Loucy (cell line): ENCODE data around the gene DUSP2.
"Not testable (repeated sequence)": the region's sequence is repeated elsewhere in the genome, so short reads cannot be mapped to it uniquely, and the experiment has no call there.

ENCODE experiments used
- H2AFZ ChIP-seq: fragments of 200-600 bp; sonication (generic); 2 replicates; pipeline ENCODE4 v1.6.0; 2016; ENCODE audit warnings: antibody characterized with exemption, mild to moderate bottlenecking, low read length, moderate library complexity
- H3F3A ChIP-seq: fragments of 200-600 bp; 2 replicates; pipeline ENCODE4 v1.6.0; 2016; ENCODE audit warnings: antibody characterized with exemption, low read depth, mild to moderate bottlenecking
- H3K27me3 ChIP-seq: fragments of 200-600 bp; sonication (generic); 2 replicates; pipeline ENCODE4 v1.6.1; 2014; ENCODE audit warnings: low read length, mild to moderate bottlenecking; ENCODE audit not compliant: insufficient read depth, poor library complexity, severe bottlenecking
- H3K36me3 ChIP-seq: fragments of 200-600 bp; sonication (generic); 2 replicates; pipeline ENCODE4 v1.6.1; 2016; ENCODE audit warnings: low read length; ENCODE audit not compliant: insufficient read depth
- H3K4me1 ChIP-seq: fragments of 200-600 bp; sonication (generic); 2 replicates; pipeline ENCODE4 v1.5.1; 2014; ENCODE audit warnings: low read length, mild to moderate bottlenecking; ENCODE audit not compliant: insufficient read depth, poor library complexity, severe bottlenecking
- H3K4me2 ChIP-seq: fragments of 200-600 bp; sonication (generic); 2 replicates; pipeline ENCODE4 v1.6.0; 2014; ENCODE audit warnings: antibody characterized with exemption, low read length, low read depth, mild to moderate bottlenecking; ENCODE audit not compliant: poor library complexity, severe bottlenecking
- H3K4me3 ChIP-seq: fragments of 200-600 bp; sonication (generic); 2 replicates; pipeline ENCODE4 v1.5.1; 2014; ENCODE audit warnings: low read length, mild to moderate bottlenecking, mixed read lengths; ENCODE audit not compliant: poor library complexity, severe bottlenecking
- H3K79me2 ChIP-seq: fragments of 200-600 bp; sonication (generic); 2 replicates; pipeline ENCODE4 v1.6.1; 2014; ENCODE audit warnings: low read length; ENCODE audit not compliant: insufficient read depth
- H3K9ac ChIP-seq: fragments of 200-600 bp; sonication (generic); 2 replicates; pipeline ENCODE4 v1.6.0; 2014; ENCODE audit warnings: mild to moderate bottlenecking, low read depth, low read length, moderate library complexity; ENCODE audit not compliant: poor library complexity, severe bottlenecking
- H3K9me2 ChIP-seq: fragments of 200-600 bp; sonication (generic); replicated peaks from 2 replicates; pipeline ENCODE4 v1.6.1; 2016; ENCODE audit warnings: low read depth, low read length, mixed read lengths
- H3K9me3 ChIP-seq: fragments of 200-600 bp; sonication (generic); 2 replicates; pipeline ENCODE4 v1.6.1; 2014; ENCODE audit warnings: mild to moderate bottlenecking, antibody characterized with exemption, low read length, low read depth; ENCODE audit not compliant: insufficient read depth
- H4K20me1 ChIP-seq: fragments of 200-600 bp; sonication (generic); 2 replicates; pipeline ENCODE4 v1.6.0; 2014; ENCODE audit warnings: antibody characterized with exemption, low read length, mild to moderate bottlenecking; ENCODE audit not compliant: insufficient read depth, poor library complexity, severe bottlenecking
- EZH2phosphoT487 ChIP-seq: fragments of 200-600 bp; IDR thresholded peaks from 2 replicates; pipeline ENCODE4 v1.6.1; 2018; ENCODE audit warnings: antibody characterized with exemption, mild to moderate bottlenecking, moderate library complexity, borderline replicate concordance
- TF ChIP-seq, protein P1 (sequence below): fragments of 200-600 bp; sonication (generic); conservative IDR thresholded peaks from 2 replicates; pipeline ENCODE4 v1.5.1; 2014; ENCODE audit warnings: mild to moderate bottlenecking, antibody characterized with exemption, low read length

The DUSP2 gene

GRCh38 chr2:96143231-96143847, 1.9 kb downstream of the DUSP2 start:
- Histone ChIP-seq H3K36me3 (no peaks in the 10 kb centered on the region), H3K4me2 (peak overlapping the region; percentile 85), H3K4me1 (peaks cover 45% of the 10 kb centered on the region), H3K79me2 (peaks cover 31% of the 10 kb centered on the region), H3K9ac (peak overlapping the region; percentile 94), H3F3A (no peaks in the 10 kb centered on the region), H3K9me3 (no peaks in the 10 kb centered on the region), H2AFZ (no peak overlapping the region), H3K27me3 (no peaks in the 10 kb centered on the region), H3K9me2 (no peaks in the 10 kb centered on the region), H4K20me1 (peaks cover 17% of the 10 kb centered on the region), H3K4me3 (peak overlapping the region; percentile 99)
- TF ChIP-seq, protein P1, sequence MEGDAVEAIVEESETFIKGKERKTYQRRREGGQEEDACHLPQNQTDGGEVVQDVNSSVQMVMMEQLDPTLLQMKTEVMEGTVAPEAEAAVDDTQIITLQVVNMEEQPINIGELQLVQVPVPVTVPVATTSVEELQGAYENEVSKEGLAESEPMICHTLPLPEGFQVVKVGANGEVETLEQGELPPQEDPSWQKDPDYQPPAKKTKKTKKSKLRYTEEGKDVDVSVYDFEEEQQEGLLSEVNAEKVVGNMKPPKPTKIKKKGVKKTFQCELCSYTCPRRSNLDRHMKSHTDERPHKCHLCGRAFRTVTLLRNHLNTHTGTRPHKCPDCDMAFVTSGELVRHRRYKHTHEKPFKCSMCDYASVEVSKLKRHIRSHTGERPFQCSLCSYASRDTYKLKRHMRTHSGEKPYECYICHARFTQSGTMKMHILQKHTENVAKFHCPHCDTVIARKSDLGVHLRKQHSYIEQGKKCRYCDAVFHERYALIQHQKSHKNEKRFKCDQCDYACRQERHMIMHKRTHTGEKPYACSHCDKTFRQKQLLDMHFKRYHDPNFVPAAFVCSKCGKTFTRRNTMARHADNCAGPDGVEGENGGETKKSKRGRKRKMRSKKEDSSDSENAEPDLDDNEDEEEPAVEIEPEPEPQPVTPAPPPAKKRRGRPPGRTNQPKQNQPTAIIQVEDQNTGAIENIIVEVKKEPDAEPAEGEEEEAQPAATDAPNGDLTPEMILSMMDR: no peak
- no peak for TF ChIP-seq EZH2phosphoT487

- Histone ChIP-seq H3K27me3 (no peaks in the 10 kb centered on the region), H3K9me3 (no peaks in the 10 kb centered on the region), H2AFZ (no peak overlapping the region), H3K9ac (peak overlapping the region; percentile 94), H3K9me2 (no peaks in the 10 kb centered on the region), H3K79me2 (peaks cover 31% of the 10 kb centered on the region), H3K4me2 (peak overlapping the region; percentile 85), H3K4me3 (no peak overlapping the region), H3K36me3 (no peaks in the 10 kb centered on the region), H3K4me1 (peaks cover 36% of the 10 kb centered on the region), H4K20me1 (peaks cover 17% of the 10 kb centered on the region), H3F3A (no peaks in the 10 kb centered on the region)
- TF ChIP-seq EZH2phosphoT487: no peak
- TF ChIP-seq, protein P1: no peak
These were observed 2.8 kb downstream of the DUSP2 start for GRCh38 chr2:96142217-96143113.

GRCh38 chr2:96141624-96141967, 3.6 kb downstream of the DUSP2 start:
- H3K9ac ChIP-seq, H3K9me2 ChIP-seq, H2AFZ ChIP-seq, H3K36me3 ChIP-seq, H3K9me3 ChIP-seq, H3K4me2 ChIP-seq, H3F3A ChIP-seq, H3K27me3 ChIP-seq, H3K4me3 ChIP-seq: not testable (repeated sequence)
- peaks cover 31% of the 10 kb centered on the region for H3K79me2 ChIP-seq
- H3K4me1 ChIP-seq: peaks cover 27% of the 10 kb centered on the region
- peaks cover 17% of the 10 kb centered on the region for H4K20me1 ChIP-seq
